IPS-15b (cell line): ENCODE measurements around the gene UNC119.
"Not testable (repeated sequence)": the region's sequence is repeated elsewhere in the genome, so short reads cannot be mapped to it uniquely, and the experiment has no call there.

Experiments used
- H3K27me3 ChIP-seq: one replicate; pipeline ENCODE4 v1.6.1; 2013; ENCODE audit warnings: low read length; ENCODE audit not compliant: control insufficient read depth, insufficient read depth
- H3K36me3 ChIP-seq: one replicate; pipeline ENCODE4 v1.6.1; 2013; ENCODE audit warnings: low read length; ENCODE audit not compliant: control insufficient read depth, insufficient read depth
- H3K4me1 ChIP-seq: one replicate; pipeline ENCODE4 v1.6.1; 2013; ENCODE audit warnings: mild to moderate bottlenecking, low read length; ENCODE audit not compliant: control insufficient read depth, insufficient read depth
- H3K4me3 ChIP-seq: one replicate; pipeline ENCODE4 v1.5.1; 2013; ENCODE audit warnings: low read depth, low read length
- H3K9ac ChIP-seq: one replicate; pipeline ENCODE4 v1.6.1; 2013; ENCODE audit warnings: low read depth, mild to moderate bottlenecking, low read length
- H3K9me3 ChIP-seq: one replicate; pipeline ENCODE4 v1.6.1; 2013; ENCODE audit warnings: mild to moderate bottlenecking, low read length; ENCODE audit not compliant: control insufficient read depth, insufficient read depth

The UNC119 gene

DNA sequence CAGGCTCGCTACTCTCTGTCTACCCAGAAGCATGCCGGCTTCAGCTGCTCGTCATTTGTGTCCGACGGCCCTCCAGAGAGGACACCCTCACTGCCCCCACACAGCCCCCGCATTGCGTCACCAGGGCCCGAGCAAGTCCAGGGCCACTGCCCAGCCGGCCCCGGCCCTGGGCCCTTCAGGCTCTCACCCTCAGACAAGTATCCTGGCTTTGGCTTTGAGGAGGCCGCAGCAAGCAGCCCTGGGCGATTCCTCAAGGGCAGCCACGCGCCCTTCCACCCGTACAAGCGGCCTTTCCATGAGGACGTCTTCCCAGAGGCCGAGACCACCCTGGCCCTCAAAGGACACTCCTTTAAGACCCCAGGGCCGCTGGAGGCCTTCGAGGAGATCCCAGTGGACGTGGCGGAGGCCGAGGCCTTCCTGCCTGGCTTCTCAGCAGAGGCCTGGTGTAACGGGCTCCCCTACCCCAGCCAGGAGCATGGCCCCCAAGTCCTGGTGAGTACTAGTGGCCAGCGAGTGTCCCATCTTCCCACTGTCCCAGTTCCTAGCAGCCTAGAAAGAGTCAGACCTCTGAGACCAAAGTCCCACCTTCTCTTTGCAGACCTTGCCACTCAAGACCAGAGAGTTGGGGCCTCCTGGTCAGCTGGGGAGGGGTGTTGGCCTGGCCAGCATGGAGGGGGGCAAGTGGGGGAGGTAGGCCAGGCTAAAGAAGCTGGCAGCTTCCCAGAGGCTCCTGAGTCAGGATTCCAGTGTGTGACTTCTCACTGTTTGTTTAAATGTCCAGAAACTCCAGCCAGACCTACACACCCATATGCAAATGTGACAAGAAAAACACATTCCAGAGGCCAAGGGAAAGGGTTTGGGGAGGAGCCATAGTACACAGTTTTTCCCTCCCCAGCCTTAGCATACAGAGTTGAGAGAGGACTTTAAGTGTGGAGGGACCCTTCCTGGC is 27.7 kb downstream of the UNC119 start:
- Histone ChIP-seq H3K4me3 (no peak overlapping the region), H3K4me1 (no peaks in the 10 kb centered on the region), H3K27me3 (no peaks in the 10 kb centered on the region), H3K36me3 (no peaks in the 10 kb centered on the region), H3K9me3 (no peaks in the 10 kb centered on the region), H3K9ac (no peak overlapping the region)

DNA sequence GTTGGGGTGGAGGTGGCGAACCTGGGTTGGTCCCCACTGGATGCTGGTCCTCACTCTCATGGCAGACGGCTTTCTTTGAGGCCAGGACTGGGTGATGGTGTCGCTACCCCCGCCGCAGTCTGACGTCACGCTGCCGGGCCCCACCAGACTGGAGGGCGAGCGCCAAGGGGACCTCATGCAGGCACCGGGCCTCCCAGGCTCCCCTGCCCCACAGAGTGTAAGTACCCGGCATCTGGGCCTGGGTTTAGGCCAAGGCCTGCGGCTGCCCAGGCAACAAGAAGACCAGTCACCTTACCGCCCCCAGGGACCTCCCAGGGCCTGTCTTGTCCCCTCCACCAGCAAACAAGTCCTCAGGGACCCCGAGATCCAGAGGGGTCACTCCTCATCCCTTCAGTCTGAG is 28.5 kb downstream of the UNC119 start:
- no peaks in the 10 kb centered on the region for H3K4me1 ChIP-seq
- H3K4me3 ChIP-seq, result no peak overlapping the region
- H3K36me3 ChIP-seq, result no peaks in the 10 kb centered on the region
- no peaks in the 10 kb centered on the region for H3K27me3 ChIP-seq
- H3K9me3 ChIP-seq, result no peaks in the 10 kb centered on the region
- no peak overlapping the region for H3K9ac ChIP-seq

DNA sequence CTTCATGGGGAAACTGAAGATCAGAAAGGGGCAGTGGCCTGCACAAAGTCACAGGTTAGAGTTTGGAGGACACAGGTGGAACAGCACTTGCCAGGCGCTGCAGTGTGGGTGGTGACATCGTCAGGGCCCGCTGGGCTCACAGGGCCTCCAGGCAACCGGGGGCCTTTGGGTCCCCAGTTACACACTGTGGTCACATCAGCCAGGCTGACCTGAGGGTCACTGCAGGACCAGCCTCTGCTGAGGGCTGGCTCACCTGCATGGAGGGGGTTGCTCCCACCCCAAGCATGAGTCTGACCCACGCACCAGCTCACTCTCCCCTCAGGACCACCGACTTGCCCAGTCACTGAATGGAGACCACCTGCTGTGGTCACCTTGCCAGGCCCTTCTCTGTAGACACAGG is 29.2 kb downstream of the UNC119 start:
- no peak overlapping the region for H3K9ac ChIP-seq
- no peaks in the 10 kb centered on the region for H3K36me3 ChIP-seq
- no peaks in the 10 kb centered on the region for H3K9me3 ChIP-seq
- H3K4me3 ChIP-seq, result no peak overlapping the region
- no peaks in the 10 kb centered on the region for H3K27me3 ChIP-seq
- H3K4me1 ChIP-seq, result no peaks in the 10 kb centered on the region

DNA sequence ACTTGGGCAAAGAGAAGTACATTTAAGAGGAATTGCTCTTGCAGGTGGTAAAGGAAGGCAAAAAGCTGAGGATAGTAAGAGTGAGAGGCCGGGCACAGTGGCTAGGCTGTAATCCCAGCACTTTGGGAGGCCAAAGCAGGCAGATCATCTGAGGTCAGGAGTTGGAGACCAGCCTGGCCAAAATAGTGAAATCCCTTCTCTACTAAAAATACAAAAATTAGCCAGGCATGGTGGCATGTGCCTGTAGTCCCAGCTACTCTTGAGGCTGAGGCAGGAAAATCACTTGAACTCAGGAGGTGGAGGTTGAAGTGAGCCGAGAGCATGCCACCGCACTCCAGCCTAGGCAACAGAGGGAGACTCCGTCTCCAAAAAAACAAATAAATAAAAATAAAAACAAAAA is 30.1 kb downstream of the UNC119 start:
- not testable (repeated sequence) for H3K9ac ChIP-seq, H3K27me3 ChIP-seq, H3K4me3 ChIP-seq, H3K36me3 ChIP-seq, H3K9me3 ChIP-seq, H3K4me1 ChIP-seq

DNA sequence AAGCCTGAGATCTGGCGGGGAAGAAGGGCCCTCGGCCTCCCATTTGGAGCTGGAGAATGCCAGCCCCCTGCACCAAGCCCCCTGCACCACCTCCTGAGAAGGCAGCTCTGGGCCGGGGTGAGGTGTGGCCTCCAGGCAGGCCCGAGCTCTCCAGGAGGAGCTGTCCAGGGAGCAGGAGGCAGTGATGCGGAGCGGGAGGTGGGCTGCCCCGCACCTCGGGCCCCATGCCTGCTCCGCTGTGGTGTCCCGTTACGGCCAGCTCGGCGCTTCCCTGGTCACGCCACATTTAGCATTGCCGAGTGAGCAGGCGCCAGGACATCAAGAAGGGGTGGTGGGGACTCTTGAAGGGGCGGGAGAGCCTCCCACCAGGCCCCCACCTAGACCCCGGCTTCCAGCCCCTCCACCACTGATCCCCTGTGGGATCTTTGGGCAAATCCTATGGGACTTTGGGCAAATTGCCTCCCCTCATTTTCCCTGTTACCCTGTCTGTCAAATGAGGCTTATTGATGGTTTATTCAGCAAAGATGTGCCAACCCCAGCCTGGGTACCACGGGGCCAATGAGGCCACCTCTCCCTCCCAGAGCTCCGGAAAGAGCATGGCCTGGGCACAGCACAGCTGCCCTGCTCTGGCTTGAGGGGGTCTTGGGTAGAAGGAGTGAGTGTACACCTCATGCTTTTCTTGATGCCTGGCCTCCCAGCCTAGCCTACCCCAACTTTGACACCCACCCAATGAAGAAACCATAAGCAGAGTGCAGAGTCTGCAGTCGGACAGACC is 30.9 kb downstream of the UNC119 start:
- Histone ChIP-seq H3K27me3 (no peaks in the 10 kb centered on the region), H3K9ac (no peak overlapping the region), H3K36me3 (no peaks in the 10 kb centered on the region), H3K4me1 (no peaks in the 10 kb centered on the region), H3K9me3 (no peaks in the 10 kb centered on the region), H3K4me3 (no peak overlapping the region)

DNA sequence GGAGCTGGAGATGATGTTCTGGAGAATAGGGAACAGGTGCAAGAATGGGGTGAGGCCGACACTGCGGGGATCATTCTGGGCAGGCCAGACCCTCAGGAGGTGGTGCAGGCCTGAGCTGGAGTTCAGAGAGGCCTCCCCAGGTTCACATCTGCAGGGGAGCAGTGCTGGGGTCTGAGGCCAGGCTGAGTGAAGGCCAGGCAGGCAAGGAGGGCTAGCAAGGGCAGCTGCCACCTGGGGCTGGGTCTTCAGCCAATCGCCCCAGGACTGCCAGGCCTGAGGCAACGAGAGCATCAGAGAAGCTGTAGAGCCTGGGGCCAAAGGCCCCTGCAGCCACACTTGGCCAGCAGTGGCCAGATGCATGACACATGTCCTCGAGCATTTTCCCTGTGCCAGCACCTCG is 31.7 kb downstream of the UNC119 start:
- Histone ChIP-seq H3K36me3 (no peaks in the 10 kb centered on the region), H3K9ac (no peak overlapping the region), H3K9me3 (no peaks in the 10 kb centered on the region), H3K27me3 (no peaks in the 10 kb centered on the region), H3K4me3 (no peak overlapping the region), H3K4me1 (no peaks in the 10 kb centered on the region)

DNA sequence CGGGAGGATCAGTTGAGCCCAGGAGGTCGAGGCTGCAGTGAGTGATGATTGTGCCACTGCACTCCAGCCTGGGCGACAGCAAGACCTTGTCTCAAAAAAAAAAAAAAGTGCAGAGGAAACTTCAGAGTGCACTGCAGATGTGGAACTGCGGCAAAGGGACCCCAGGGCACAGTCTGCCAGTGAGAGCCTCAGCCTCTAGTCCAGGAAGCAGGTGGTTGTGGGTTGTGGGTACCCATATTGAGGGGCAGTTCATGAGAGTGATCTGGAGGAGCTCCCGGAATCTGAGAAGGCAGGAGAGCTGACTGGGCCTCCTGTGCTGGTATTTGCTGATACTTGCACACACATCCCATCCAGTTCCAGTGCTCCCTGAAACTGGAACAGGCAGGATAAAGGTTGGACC is 33.2 kb downstream of the UNC119 start:
- Histone ChIP-seq H3K27me3 (no peaks in the 10 kb centered on the region), H3K9ac (no peak overlapping the region), H3K9me3 (no peaks in the 10 kb centered on the region), H3K4me1 (no peaks in the 10 kb centered on the region), H3K4me3 (no peak overlapping the region), H3K36me3 (no peaks in the 10 kb centered on the region)

DNA sequence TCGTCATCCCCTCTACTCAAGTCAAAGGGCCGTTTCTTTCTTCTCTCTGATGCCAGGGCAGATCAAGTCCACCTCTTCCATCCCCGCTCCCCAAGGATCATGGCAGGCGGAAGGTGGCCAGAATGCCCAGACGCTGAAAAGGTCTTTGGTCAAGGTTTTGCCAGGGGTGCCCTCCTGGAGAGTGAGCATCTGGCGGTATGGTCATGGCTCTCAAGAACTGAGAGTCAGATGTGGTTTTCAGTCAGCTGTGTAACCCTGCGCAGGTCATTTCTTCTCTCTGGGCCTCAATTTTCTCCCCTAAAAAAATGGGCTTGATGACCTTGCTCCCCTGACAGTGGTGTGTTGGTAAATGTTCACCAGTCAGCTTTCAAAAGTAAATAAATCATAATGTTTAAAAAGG is 33.8 kb downstream of the UNC119 start:
- H3K9ac ChIP-seq, result no peak overlapping the region
- H3K27me3 ChIP-seq, result no peaks in the 10 kb centered on the region
- H3K36me3 ChIP-seq, result no peaks in the 10 kb centered on the region
- H3K4me3 ChIP-seq, result no peak overlapping the region
- no peaks in the 10 kb centered on the region for H3K4me1 ChIP-seq
- no peaks in the 10 kb centered on the region for H3K9me3 ChIP-seq

DNA sequence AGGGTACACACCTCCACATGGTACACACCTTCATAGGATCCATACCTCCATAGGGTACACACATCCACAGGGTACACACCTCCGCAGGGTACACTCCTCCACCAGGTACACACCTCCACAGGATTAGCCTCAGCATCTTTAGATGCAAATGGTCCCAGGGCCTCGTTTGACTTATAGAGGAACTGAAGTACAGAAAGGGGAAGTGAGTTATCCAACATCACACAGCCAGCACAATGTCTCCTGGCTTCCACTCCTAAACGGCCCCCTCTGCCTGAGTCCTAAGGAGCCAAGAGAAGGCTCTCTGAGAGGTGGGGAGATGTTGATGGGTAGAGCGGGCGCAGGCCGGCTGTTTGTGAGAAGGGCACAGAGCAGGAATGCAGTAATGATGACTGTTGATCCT is 34.3 kb downstream of the UNC119 start:
- H3K9ac ChIP-seq, result no peak overlapping the region
- H3K9me3 ChIP-seq, result no peaks in the 10 kb centered on the region
- no peaks in the 10 kb centered on the region for H3K27me3 ChIP-seq
- H3K4me1 ChIP-seq, result no peaks in the 10 kb centered on the region
- H3K36me3 ChIP-seq, result no peaks in the 10 kb centered on the region
- H3K4me3 ChIP-seq, result no peak overlapping the region

DNA sequence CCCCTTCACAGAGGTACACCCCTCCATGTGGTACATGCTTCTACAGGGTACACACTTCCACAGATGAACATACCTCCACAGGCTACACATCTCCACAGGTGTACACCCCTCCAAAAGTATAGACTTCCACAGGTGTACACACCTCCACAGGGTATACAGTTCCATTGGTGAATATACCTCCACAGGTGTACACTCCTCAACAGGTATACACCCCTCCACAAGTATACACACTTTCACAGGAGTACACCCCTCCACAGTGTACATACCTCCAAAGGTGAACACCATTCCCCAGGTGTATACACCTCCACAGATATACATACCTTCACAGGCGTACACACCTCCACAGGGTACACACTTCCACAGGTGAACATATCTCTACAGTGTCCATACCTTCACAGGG is 36.9 kb downstream of the UNC119 start:
- Histone ChIP-seq H3K27me3 (no peaks in the 10 kb centered on the region), H3K9ac (no peak overlapping the region), H3K4me3 (no peak overlapping the region), H3K36me3 (no peaks in the 10 kb centered on the region), H3K9me3 (no peaks in the 10 kb centered on the region), H3K4me1 (no peaks in the 10 kb centered on the region)

DNA sequence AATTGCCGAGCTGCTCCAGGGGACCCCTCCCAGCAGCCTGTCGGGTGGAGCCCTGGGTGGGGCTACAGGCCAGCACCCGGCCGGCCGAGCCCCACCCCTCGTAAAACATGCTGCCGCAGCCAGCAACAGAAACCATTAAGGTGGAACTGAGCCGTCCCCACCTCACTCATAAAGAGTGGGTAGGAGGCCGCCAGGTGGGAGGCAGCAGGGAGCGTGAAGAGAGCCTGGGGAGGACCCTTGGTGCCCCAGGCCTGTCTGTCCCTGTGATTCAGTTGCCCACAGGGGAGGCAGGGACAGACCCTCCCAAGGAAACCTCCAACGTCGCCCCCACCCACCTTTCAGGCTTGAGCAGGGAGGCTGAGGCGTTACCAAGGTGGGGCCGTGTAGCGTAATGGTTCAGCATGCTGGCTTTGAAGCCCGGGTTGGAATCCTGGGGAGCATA is 37.8 kb downstream of the UNC119 start:
- Histone ChIP-seq H3K4me3 (no peak overlapping the region), H3K4me1 (no peaks in the 10 kb centered on the region), H3K9me3 (no peaks in the 10 kb centered on the region), H3K9ac (no peak overlapping the region), H3K36me3 (no peaks in the 10 kb centered on the region), H3K27me3 (no peaks in the 10 kb centered on the region)

DNA sequence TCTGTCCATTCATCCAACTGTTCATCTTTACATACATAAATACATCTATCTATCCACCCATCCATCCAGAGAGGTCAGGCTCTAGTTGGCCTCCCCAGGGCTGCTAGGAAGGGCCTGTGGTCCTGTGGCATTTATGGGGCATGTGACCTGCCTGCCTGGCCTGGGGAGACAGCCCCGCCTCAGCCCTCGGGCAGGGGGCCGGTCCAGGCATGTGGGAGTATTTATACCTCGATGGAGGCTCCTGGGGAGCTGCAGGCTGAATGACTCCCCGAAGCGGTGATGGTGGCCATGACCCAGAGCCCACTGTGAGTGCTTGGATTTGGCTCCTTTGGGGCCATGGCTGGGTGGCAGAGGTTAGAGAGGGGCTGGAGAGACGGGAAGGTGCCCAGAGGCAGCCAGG is 38.9 kb downstream of the UNC119 start:
- Histone ChIP-seq H3K4me3 (no peak overlapping the region), H3K4me1 (no peaks in the 10 kb centered on the region), H3K36me3 (no peaks in the 10 kb centered on the region), H3K27me3 (no peaks in the 10 kb centered on the region), H3K9ac (no peak overlapping the region), H3K9me3 (no peaks in the 10 kb centered on the region)
